DMS 273 treated with DMSO at 0.1 percent for 48 hours (cell line): Measurements from ENCODE around the gene NAGPA.
"Not testable (repeated sequence)": the region's sequence is repeated elsewhere in the genome, so short reads cannot be mapped to it uniquely, and the experiment has no call there.

Experiments
- DNase-seq: peaks from one replicate; lab custom pipeline; 2025; lab: John Stamatoyannopoulos, UW

NAGPA gene, protein sequence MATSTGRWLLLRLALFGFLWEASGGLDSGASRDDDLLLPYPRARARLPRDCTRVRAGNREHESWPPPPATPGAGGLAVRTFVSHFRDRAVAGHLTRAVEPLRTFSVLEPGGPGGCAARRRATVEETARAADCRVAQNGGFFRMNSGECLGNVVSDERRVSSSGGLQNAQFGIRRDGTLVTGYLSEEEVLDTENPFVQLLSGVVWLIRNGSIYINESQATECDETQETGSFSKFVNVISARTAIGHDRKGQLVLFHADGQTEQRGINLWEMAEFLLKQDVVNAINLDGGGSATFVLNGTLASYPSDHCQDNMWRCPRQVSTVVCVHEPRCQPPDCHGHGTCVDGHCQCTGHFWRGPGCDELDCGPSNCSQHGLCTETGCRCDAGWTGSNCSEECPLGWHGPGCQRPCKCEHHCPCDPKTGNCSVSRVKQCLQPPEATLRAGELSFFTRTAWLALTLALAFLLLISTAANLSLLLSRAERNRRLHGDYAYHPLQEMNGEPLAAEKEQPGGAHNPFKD

GRCh38 chr16:5033256-5034166 lies at the start of gene NAGPA:
TSS of gene NAGPA (minus strand) at chr16:5033935. CDS start at chr16:5033914, 21 bp downstream.
- DNase-seq, result peak; percentile 8

DNA sequence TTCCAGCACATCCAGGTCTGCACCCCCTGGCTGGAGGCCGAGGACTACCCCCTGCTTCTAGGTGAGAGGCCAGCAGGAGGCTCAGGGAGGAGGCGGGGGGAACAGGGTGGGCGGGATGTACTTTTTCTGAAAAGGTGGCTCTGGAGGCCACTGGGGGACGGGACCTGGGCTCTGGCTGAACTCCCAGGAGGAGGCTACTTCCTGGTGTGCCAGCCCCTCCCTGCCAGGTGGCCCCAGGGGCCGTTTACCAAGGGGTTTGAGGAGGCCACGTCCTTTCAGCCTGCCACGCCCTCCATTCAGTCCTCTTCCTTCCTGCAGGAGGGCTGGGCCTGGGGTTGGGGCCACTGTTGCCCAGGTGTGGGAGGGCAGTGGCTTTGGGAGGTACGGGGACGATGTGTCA lies 47.3 kb upstream of the NAGPA start:
- not testable (repeated sequence) for DNase-seq

DNA sequence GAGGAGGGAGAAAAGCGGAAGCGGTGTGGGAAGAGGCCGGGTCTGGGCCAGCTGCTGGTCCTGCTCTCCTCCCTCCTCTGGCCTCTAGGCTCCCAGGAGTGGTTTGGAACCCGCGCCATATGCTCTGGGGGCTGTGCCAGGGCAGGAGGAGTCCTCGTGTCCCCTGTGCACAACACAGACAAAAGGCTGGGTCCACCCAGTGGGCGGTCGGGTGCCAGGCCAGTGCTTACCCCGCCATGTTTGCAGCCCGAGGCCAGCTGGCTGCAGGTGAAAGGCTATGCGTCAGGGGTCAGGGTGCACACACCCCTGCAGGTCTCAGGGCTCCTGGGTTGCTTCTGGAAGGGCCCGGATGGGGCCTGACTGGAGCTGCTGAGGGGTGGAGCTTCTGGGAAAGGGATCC lies 46.7 kb upstream of the NAGPA start:
- DNase-seq, result peak; percentile 28

- no peak for DNase-seq
Measured at GRCh38 chr16:5078626-5079025, 44.9 kb upstream of the NAGPA start.

DNA sequence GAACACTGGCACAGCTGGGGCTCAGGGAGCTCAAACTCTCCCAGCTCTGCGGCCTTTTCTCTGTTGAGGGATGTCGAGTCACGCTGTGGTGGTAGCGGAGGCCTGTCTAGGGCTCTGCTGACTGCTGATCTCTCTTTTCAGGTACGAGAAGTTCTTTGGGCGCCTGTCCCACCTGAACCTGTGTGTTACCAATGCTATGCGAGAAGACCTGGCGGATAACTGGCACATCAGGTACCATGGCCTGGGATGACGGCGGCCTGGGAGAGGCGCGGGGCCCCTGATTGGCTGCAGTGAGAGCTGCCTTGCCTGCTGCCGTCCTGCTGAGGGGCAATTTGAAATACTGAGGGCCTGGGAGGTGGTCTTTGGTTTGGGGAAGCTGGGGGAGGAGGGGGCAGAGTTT lies 43.6 kb upstream of the NAGPA start:
- no peak for DNase-seq

DNA sequence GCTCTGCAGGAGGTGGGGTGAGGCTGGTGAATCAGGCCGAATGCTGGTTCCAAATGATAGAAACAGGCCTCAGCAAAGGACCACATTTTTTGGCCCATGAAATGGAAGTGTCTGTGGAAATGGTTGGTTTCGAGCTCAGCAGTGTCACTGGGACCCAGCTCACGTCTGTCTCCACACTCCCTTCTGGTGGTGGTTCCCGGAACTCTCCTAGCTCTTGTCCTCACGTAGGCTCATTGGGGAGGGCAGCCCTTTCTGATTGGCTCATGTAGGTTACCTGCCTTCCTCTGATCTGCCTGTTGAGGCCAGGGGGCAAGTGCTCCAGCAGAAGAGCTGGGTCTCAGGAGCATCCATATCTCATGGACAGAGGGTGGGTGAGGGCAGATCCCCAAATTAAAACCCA lies 41.9 kb upstream of the NAGPA start:
- DNase-seq, result no peak

GRCh38 chr16:5073771-5074170 lies 40.0 kb upstream of the NAGPA start:
- not testable (repeated sequence) for DNase-seq

- DNase-seq, result no peak
Measured at GRCh38 chr16:5073279-5073629, 39.5 kb upstream of the NAGPA start.

- DNase-seq, result no peak
Measured at GRCh38 chr16:5072334-5073278, 38.9 kb upstream of the NAGPA start.

GRCh38 chr16:5071681-5072333 lies 38.1 kb upstream of the NAGPA start, which contains the start of gene ALG1:
TSS of gene ALG1 (plus strand) at chr16:5071843. CDS start at chr16:5071850, 7 bp downstream.
- DNase-seq, result peak; percentile 55

DNA sequence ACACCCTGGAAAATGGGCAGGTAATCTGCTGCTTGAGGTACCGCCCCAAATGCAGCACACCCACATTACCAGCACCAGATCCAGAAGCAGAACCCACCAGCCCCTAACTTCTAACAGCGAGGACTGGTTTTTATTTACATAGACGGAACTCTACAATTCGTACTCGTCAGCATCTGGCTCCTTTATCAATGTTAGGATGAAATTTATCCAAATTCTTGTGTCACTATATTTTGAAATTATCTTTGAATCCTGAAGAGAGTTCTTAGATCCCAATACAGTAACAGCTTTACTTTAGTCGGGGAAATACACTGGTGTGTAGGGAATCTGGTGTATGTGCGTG lies 37.6 kb upstream of the NAGPA start:
- DNase-seq, result no peak

GRCh38 chr16:5070431-5071186 lies 36.9 kb upstream of the NAGPA start:
- DNase-seq, result no peak

DNA sequence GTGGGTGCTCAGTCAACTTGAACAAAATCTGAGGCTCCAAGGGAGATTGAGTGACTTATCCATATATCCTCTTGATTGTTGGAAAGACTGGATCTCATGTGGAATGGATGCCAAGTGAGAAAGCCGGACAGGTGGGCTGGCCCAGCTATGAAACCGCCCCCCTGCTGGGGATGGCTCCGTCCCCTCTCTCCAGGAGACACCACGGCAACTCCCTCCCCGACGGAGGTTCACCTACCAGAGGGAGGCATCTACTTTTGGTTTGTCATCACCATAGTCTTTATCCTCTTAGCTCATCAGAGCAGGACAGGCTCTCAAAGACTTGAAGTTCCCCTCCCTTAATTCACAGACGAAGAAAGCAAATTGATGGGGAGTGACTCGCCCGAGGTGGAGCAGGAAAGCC lies 36.1 kb upstream of the NAGPA start:
- no peak for DNase-seq

DNA sequence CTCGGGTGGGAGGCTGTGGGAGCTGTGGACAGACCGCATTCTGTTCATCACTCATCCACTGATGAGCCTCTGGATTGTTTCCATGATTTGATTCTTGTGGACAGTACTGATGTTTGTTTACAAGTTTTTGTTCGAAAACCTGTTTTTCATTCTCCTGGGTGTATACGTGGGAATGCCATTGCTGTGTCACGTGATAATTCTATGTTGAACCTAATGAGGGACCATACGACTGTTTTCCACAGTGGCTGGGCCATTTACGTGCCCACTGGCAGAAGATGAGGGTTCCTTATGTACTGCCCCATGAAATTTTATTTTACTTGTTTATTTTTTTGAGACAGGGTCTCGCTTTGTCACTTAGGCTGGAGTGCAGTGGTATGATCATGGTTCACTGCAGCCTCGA lies 35.3 kb upstream of the NAGPA start:
- DNase-seq, result no peak

DNA sequence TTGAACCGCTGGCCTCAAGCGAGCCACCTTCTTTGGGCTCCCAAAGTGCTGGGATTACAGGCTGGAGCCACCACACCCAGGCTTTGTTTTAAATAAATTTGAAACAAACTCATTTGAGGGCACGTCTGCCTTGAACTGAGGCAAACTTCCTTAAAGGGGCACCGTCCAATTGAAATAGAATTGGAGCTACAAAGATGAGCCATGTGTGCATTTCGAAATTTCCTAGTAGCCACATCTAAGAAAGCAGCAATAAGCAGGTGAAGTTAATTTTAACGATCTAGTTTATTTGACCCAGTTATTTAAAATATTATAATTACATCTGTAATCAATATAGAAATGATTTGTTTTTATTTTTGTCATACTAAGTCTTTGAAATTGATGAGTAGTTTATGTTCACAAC lies 32.8 kb upstream of the NAGPA start:
- no peak for DNase-seq

DNA sequence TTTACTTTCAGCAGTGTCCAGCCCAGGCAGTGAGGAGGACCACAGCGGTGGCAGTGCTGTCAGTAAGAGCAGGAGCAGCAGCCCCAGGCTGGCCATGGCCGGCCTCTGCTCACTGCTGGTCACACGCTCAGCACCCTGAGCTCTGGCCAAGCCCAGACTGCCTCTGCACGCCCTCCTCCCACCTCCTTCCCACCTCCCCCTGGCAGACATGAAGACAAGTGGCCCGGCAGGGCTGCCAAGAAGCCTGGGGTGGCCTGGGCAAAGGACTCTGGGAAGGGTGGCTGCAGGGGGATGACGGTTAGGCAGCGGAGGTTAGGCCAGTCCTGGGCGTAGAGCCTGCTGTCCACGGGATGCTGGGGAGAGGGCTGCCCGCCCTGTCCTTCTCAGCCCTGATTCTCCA lies 32.1 kb upstream of the NAGPA start, which contains the start of gene C16orf89:
Gene C16orf89, minus strand, starts transcription at position 144 of the 400 bp plus-strand sequence. Its CDS starts 48 bp downstream, at position 96.
- no peak for DNase-seq

GRCh38 chr16:5065326-5065725 lies 31.6 kb upstream of the NAGPA start:
- DNase-seq, result no peak

- no peak for DNase-seq
Measured at GRCh38 chr16:5064915-5065314, 31.2 kb upstream of the NAGPA start.

GRCh38 chr16:5062790-5063765 lies 29.3 kb upstream of the NAGPA start:
- DNase-seq, result no peak
